Natural killer cell (primary cell): ENCODE measurements around the gene LBHD1. TPM values are rescaled to one million over a fixed set of nuclear protein-coding genes. Genes with fewer than 3 reads are reported as not detected.

Source experiments
- ATAC-seq, 3 donors: fragments of 150-1000 bp in 2 of 3; fragments of 200-7000 bp in 1 of 3; cut with Tn5 transposase; 1 replicate in 1 of 3; 2 replicates in 2 of 3; pipeline ENCODE4 v1.10.0; 2021; ENCODE audit warnings: mild to moderate bottlenecking in 2 of 3, moderate library complexity in 2 of 3
- DNase-seq, 2 donors: peaks; one replicate each; pipeline versions ENCODE4 v3.0.0 to v3.0.0-alpha.2; 2013 to 2021; ENCODE audit warnings: mixed read lengths in 1 of 2
- H3K27ac ChIP-seq: one replicate; pipeline ENCODE4 v1.5.1; 2013; ENCODE audit warnings: mild to moderate bottlenecking, low read length
- H3K27me3 ChIP-seq: one replicate; pipeline ENCODE4 v1.6.1; 2013; ENCODE audit warnings: low read length; ENCODE audit not compliant: control insufficient read depth, insufficient read depth
- H3K36me3 ChIP-seq: one replicate; pipeline ENCODE4 v1.6.1; 2013; ENCODE audit warnings: low read length; ENCODE audit not compliant: control insufficient read depth, insufficient read depth
- H3K4me1 ChIP-seq: one replicate; pipeline ENCODE4 v1.6.1; 2013; ENCODE audit warnings: low read length; ENCODE audit not compliant: control insufficient read depth, insufficient read depth
- H3K4me3 ChIP-seq: one replicate; pipeline ENCODE4 v1.5.1; 2013; ENCODE audit warnings: low read length
- H3K9me3 ChIP-seq: one replicate; pipeline ENCODE4 v1.6.1; 2013; ENCODE audit warnings: low read length; ENCODE audit not compliant: control insufficient read depth, insufficient read depth
- H3K27ac Mint-ChIP-seq, 2 donors: one replicate each; pipeline ENCODE4 v1.8.0; 2022; ENCODE audit warnings: mild to moderate bottlenecking in 2 of 2, mixed read lengths in 2 of 2, moderate library complexity in 1 of 2
- H3K27me3 Mint-ChIP-seq, 2 donors: one replicate each; pipeline ENCODE4 v1.8.0; 2022; ENCODE audit warnings: low read depth in 2 of 2, mixed read lengths in 2 of 2
- H3K36me3 Mint-ChIP-seq: one replicate; pipeline ENCODE4 v1.8.0; 2022; ENCODE audit warnings: mixed read lengths
- H3K4me1 Mint-ChIP-seq, 2 donors: one replicate each; pipeline ENCODE4 v1.8.0; 2022; ENCODE audit warnings: mixed read lengths in 2 of 2
- H3K4me3 Mint-ChIP-seq: one replicate; pipeline ENCODE4 v1.8.0; 2022; ENCODE audit warnings: mild to moderate bottlenecking, moderate library complexity, mixed read lengths
- H3K9me3 Mint-ChIP-seq, 2 donors: one replicate each; pipeline ENCODE4 v1.8.0; 2022; ENCODE audit warnings: mixed read lengths in 2 of 2
- CTCF ChIP-seq: fragments of 200-600 bp; IDR thresholded peaks from one replicate; pipeline ENCODE4 v1.8.0; 2022; ENCODE audit warnings: antibody characterized with exemption
- WGBS: methylation state at CpG from one replicate; pipeline ENCODE4 v1.1.7; 2013; ENCODE audit warnings: missing lambda C conversion rate; ENCODE audit not compliant: insufficient coverage; 5-methylcytosine and 5-hydroxymethylcytosine counted together
- intact Hi-C: fragments of 100-400 bp; cut with micrococcal nuclease; formaldehyde crosslinking; loops from one replicate; pipeline ENCODE4 v1.14.2; 2022
- total RNA-seq, 4 donors: library from RNA; stranded (reverse); fragments of 120-200 nt in 1 of 4; gene quantifications; one replicate each; pipeline versions ENCODE4 v1.2.3 to v1.2.4, GENCODE V29; 2013 to 2022

The LBHD1 gene
- total RNA-seq, 3 donors from 2014 or later (not counting 1 experiment from before 2014, with no cell fraction given) = 17.4 to 29.1 (median 20.4) TPM

DNA sequence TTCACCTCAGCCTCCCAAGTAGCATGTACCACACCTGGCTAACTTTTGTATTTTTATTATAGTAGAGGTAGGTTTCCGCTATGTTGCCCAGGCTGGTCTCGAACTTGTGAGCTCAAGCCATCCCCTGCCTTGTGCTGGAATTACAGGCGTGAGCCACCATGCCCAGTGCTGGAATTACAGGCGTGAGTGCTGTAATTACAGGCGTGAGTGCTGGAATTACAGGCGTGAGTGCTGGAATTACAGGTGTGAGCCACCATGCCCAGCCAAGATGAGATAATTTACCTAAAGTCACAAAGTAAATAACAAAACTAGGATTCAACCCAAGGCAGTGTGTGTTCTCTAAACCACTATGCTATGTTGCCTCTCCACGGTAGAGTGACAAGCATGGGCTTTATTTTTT lies 10.5 kb upstream of the LBHD1 start:
- no peaks in the 10 kb centered on the region for H3K36me3 Mint-ChIP-seq

GRCh38 chr11:62680825-62681240 lies 8.8 kb upstream of the LBHD1 start:
- Mint-ChIP-seq H3K9me3 (no peaks in the 10 kb centered on the region), H3K4me1 (peaks cover 26 to 31% of the 10 kb centered on the region in 2 donors), H3K27me3 (no peaks in the 10 kb centered on the region), H3K36me3 (peaks cover 6% of the 10 kb centered on the region), H3K27ac (peak overlapping the region; percentile 73 to 95), H3K4me3 (peak overlapping the region; percentile 67)
- DNase-seq (peak in 1 of 2 donors; percentile 75), ATAC-seq (peak; percentile 27 to 50 (median 30))
- peaks cover 18% of the 10 kb centered on the region for H3K36me3 ChIP-seq
- no peaks in the 10 kb centered on the region for H3K27me3 ChIP-seq
- no peaks in the 10 kb centered on the region for H3K9me3 ChIP-seq
- 50% methylated on average over 4 of the region's 4 CpGs for WGBS
- H3K4me3 ChIP-seq = no peak overlapping the region
- peak; percentile 18 for TF ChIP-seq CTCF
- H3K27ac ChIP-seq = no peak overlapping the region
- peaks cover 21% of the 10 kb centered on the region for H3K4me1 ChIP-seq
- intact Hi-C loops = loop anchor here (1.0 kb wide), 1 partner anchor 13 kb away; no protein-coding TSS in a partner anchor

More for the DNA sequence above, 10.5 kb upstream of the LBHD1 start:
- peaks cover 6% of the 10 kb centered on the region for H3K36me3 ChIP-seq
- Mint-ChIP-seq H3K27ac (no peak overlapping the region), H3K4me1 (peaks cover 17 to 21% of the 10 kb centered on the region in 2 donors), H3K27me3 (peaks cover 0 to 2% of the 10 kb centered on the region in 2 donors), H3K4me3 (no peak overlapping the region), H3K9me3 (no peaks in the 10 kb centered on the region)
- ATAC-seq (no peak), DNase-seq (no peak)
- H3K27ac ChIP-seq = no peak overlapping the region
- peaks cover 19% of the 10 kb centered on the region for H3K4me1 ChIP-seq
- TF ChIP-seq CTCF = no peak
- intact Hi-C loops = no loop called here
- H3K4me3 ChIP-seq = no peak overlapping the region
- WGBS = 90% methylated on average over 6 of the region's 7 CpGs
- peaks cover 6% of the 10 kb centered on the region for H3K27me3 ChIP-seq
- no peaks in the 10 kb centered on the region for H3K9me3 ChIP-seq

DNA sequence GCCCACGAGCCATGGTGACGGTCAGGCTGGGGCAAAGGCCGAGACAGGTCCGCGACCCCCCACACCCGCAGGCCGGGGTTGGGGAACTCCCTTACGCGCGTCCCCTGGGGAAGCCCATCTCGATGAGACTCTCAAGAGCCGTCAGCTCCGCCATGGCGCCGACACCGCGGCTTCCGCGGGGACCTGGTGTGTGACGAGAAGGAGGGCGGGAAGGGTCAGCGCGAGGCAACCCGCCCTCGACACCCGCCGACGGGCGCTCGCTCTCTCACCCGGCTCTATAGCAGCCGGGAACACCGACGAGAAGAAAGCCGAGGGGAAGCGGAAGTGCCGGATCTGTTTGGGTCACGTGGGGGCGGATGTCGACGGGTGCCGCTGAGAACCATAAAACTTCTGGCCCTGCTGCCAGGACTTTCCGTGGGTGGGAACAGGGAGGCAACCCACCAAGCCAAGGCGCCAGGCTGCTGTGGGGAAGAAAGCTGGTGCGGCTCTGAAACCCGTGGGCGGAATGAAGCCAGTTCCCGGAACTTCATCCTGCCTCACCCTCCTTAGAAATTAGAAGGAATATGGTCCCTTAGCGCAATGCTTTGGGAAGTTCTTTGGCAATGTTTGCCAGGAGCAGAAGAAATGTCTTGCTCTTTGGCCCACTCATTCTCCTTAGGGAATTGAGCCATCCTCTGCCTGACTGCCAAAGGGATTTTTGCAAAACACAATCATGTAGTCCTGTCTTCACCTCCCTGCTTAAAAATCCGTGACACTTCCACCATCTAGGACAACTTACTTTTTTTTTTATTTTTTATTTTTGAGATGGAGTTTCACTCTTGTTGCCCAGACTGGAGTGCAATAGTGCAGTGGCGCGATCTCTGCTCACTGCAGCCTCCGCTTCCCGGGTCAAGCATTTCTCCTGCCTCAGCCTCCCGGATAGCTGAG lies 7.0 kb upstream of the LBHD1 start, which contains the start of gene UBXN1:
UBXN1 (minus strand) TSS at position 304 of the 927 bp plus-strand sequence; CDS start at position 154, 150 bp downstream.
- Mint-ChIP-seq H3K4me1 (peaks cover 26 to 31% of the 10 kb centered on the region in 2 donors), H3K9me3 (no peaks in the 10 kb centered on the region), H3K4me3 (peak within 1 kb of the TSS; percentile 93), H3K27me3 (no peaks in the 10 kb centered on the region), H3K27ac (peak within 1 kb of the TSS; percentile 95 to 99), H3K36me3 (peaks cover 6% of the 10 kb centered on the region)
- peaks cover 20% of the 10 kb centered on the region for H3K36me3 ChIP-seq
- H3K4me3 ChIP-seq = peak within 1 kb of the TSS; percentile 98
- peak; percentile 85 to 91 (median 89) for ATAC-seq
- intact Hi-C loops = loop anchor here (1.0 to 5.0 kb wide), 3 partner anchors 15 to 252 kb away; partner anchors contain the start of gene TUT1
- no peaks in the 10 kb centered on the region for H3K27me3 ChIP-seq
- peaks cover 21% of the 10 kb centered on the region for H3K4me1 ChIP-seq
- H3K27ac ChIP-seq = peak within 1 kb of the TSS; percentile 95
- no peak for TF ChIP-seq CTCF
- no peaks in the 10 kb centered on the region for H3K9me3 ChIP-seq
- DNase-seq = peak; percentile 79 to 92
- WGBS = 10% methylated on average over 53 of the region's 55 CpGs
